ENCODE data around the gene GPR35. TPM values are rescaled to one million over a fixed set of nuclear protein-coding genes. Genes with fewer than 3 reads are reported as not detected.

GPR35 gene
- total RNA-seq, 2 experiments from 2014 or later, result 3.6 to 4.1 TPM

- no peak overlapping the region for H3K27ac Mint-ChIP-seq
- intact Hi-C loops (cut with DNase I, micrococcal nuclease), result no loop called here
- no peaks in the 10 kb centered on the region for H3K4me1 Mint-ChIP-seq
- ATAC-seq (no peak), DNase-seq (no peak)
- H3K4me3 Mint-ChIP-seq, result no peak overlapping the region
- H3K36me3 Mint-ChIP-seq (ENCODE audit: low read depth), result no peaks in the 10 kb centered on the region
- ChIA-PET POLR2A (no interaction called here), CTCF (no interaction called here)
- peaks cover 4% of the 10 kb centered on the region for H3K27me3 Mint-ChIP-seq
- H3K9me3 Mint-ChIP-seq (ENCODE audit: low read depth), result no peaks in the 10 kb centered on the region
These were observed 20.1 kb downstream of the GPR35 start for GRCh38 chr2:240645346-240645745.

GRCh38 chr2:240645801-240646175 lies 20.5 kb downstream of the GPR35 start:
- DNase-seq (no peak), ATAC-seq (no peak)
- ChIA-PET CTCF (no interaction called here), POLR2A (no interaction called here)
- Mint-ChIP-seq H3K36me3 (ENCODE audit: low read depth) (no peaks in the 10 kb centered on the region), H3K27ac (no peak overlapping the region), H3K9me3 (ENCODE audit: low read depth) (no peaks in the 10 kb centered on the region), H3K4me1 (no peaks in the 10 kb centered on the region), H3K27me3 (peaks cover 5% of the 10 kb centered on the region), H3K4me3 (no peak overlapping the region)
- intact Hi-C loops (cut with DNase I, micrococcal nuclease), result no loop called here

- Mint-ChIP-seq H3K36me3 (ENCODE audit: low read depth) (no peaks in the 10 kb centered on the region), H3K27me3 (peaks cover 6% of the 10 kb centered on the region), H3K4me1 (no peaks in the 10 kb centered on the region), H3K4me3 (no peak overlapping the region), H3K27ac (no peak overlapping the region), H3K9me3 (ENCODE audit: low read depth) (no peaks in the 10 kb centered on the region)
- ChIA-PET POLR2A (no interaction called here), CTCF (no interaction called here)
- ATAC-seq, result peak; percentile 16
- DNase-seq, result no peak
- intact Hi-C loops (cut with DNase I, micrococcal nuclease), result no loop called here
These were observed 21.1 kb downstream of the GPR35 start for GRCh38 chr2:240646176-240646899.

GRCh38 chr2:240646900-240647502 lies 21.7 kb downstream of the GPR35 start:
- H3K9me3 Mint-ChIP-seq (ENCODE audit: low read depth), result no peaks in the 10 kb centered on the region
- no peak for ATAC-seq
- intact Hi-C loops (cut with DNase I, micrococcal nuclease), result no loop called here
- H3K4me1 Mint-ChIP-seq, result no peaks in the 10 kb centered on the region
- no peak for DNase-seq
- H3K4me3 Mint-ChIP-seq, result no peak overlapping the region
- ChIA-PET CTCF (no interaction called here), POLR2A (interaction anchor here (0.6 kb wide), 1 partner anchor 20 kb away, joined by 3 read pairs; no protein-coding TSS in a partner anchor)
- no peak overlapping the region for H3K27ac Mint-ChIP-seq
- no peaks in the 10 kb centered on the region for H3K36me3 Mint-ChIP-seq (ENCODE audit: low read depth)
- peaks cover 6% of the 10 kb centered on the region for H3K27me3 Mint-ChIP-seq

- DNase-seq (no peak), ATAC-seq (no peak)
- intact Hi-C loops (cut with DNase I, micrococcal nuclease), result no loop called here
- Mint-ChIP-seq H3K36me3 (ENCODE audit: low read depth) (no peaks in the 10 kb centered on the region), H3K4me3 (no peak overlapping the region), H3K4me1 (no peaks in the 10 kb centered on the region), H3K27ac (no peak overlapping the region), H3K27me3 (peaks cover 9% of the 10 kb centered on the region), H3K9me3 (ENCODE audit: low read depth) (no peaks in the 10 kb centered on the region)
- CTCF ChIA-PET, result no interaction called here
- POLR2A ChIA-PET, result interaction anchor here (0.6 kb wide), 1 partner anchor 20 kb away, joined by 3 read pairs; no protein-coding TSS in a partner anchor
These were observed 22.3 kb downstream of the GPR35 start for GRCh38 chr2:240647503-240648154.

DNA sequence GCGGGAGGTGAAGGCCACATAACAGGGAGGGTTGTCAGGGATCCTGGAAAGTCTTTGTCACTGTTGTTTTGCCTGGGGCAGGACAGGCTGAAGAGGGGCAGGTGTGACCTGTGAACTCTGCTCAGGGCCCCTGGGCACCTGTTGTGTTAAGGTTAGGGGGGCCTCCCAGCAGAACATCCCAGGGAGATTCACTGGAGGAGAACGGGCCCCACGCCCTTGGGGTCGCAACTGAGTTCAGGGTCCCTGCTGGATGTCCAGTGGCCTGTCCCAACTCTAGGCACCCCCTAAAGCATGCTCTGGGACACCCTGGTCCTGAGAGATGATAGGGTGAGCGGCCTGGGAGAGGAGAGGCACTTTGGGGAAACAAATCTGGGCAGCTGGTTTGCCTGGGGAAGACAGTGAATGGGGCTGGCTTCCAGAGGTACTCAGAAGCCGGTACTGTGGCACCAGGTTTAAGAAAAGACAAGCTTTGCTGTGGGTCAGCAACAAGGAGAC lies 22.9 kb downstream of the GPR35 start:
- Mint-ChIP-seq H3K9me3 (ENCODE audit: low read depth) (no peaks in the 10 kb centered on the region), H3K36me3 (ENCODE audit: low read depth) (no peaks in the 10 kb centered on the region), H3K27ac (no peak overlapping the region), H3K4me1 (no peaks in the 10 kb centered on the region), H3K4me3 (no peak overlapping the region), H3K27me3 (peaks cover 10% of the 10 kb centered on the region)
- ChIA-PET POLR2A (no interaction called here), CTCF (no interaction called here)
- no peak for DNase-seq
- ATAC-seq, result no peak
- intact Hi-C loops (cut with DNase I, micrococcal nuclease), result no loop called here

GRCh38 chr2:240648650-240649275 lies 23.5 kb downstream of the GPR35 start:
- Mint-ChIP-seq H3K27ac (no peak overlapping the region), H3K27me3 (peaks cover 10% of the 10 kb centered on the region), H3K9me3 (ENCODE audit: low read depth) (no peaks in the 10 kb centered on the region), H3K36me3 (ENCODE audit: low read depth) (no peaks in the 10 kb centered on the region), H3K4me3 (no peak overlapping the region), H3K4me1 (no peaks in the 10 kb centered on the region)
- ATAC-seq (no peak), DNase-seq (no peak)
- POLR2A ChIA-PET, result no interaction called here
- CTCF ChIA-PET, result interaction anchor here (1.1 kb wide), 1 partner anchor 84 kb away, joined by 3 read pairs; no protein-coding TSS in a partner anchor
- intact Hi-C loops (cut with DNase I, micrococcal nuclease), result no loop called here

DNA sequence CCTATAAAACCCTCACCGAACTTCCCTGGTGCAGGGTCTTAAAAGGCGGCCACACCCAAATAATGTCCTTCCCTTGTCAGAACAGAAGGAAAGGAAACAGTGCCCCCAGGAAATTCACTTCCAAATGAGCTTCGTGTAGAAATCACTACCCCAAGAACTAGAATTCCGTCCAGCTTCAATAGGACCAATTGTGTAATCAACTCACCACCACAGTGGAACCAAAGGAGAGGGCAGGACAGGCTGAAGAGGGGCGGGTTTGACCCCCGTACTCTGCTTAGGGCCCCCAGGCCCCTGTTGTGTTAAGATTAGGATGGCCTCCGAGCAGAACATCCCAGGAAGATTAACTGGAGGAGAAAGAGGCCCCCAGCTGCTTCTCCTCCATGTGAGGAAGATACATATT lies 24.1 kb downstream of the GPR35 start:
- no peak for DNase-seq
- Mint-ChIP-seq H3K9me3 (ENCODE audit: low read depth) (no peaks in the 10 kb centered on the region), H3K36me3 (ENCODE audit: low read depth) (no peaks in the 10 kb centered on the region), H3K27me3 (peaks cover 10% of the 10 kb centered on the region), H3K27ac (no peak overlapping the region), H3K4me1 (no peaks in the 10 kb centered on the region), H3K4me3 (no peak overlapping the region)
- intact Hi-C loops (cut with DNase I, micrococcal nuclease), result no loop called here
- ATAC-seq, result no peak
- ChIA-PET CTCF (interaction anchor here (0.9 to 1.1 kb wide), 2 partner anchors 55 to 85 kb away, joined by 3 read pairs; no protein-coding TSS in a partner anchor), POLR2A (no interaction called here)

- H3K4me1 Mint-ChIP-seq, result no peaks in the 10 kb centered on the region
- H3K36me3 Mint-ChIP-seq (ENCODE audit: low read depth), result no peaks in the 10 kb centered on the region
- H3K9me3 Mint-ChIP-seq (ENCODE audit: low read depth), result no peaks in the 10 kb centered on the region
- H3K27ac Mint-ChIP-seq, result no peak overlapping the region
- intact Hi-C loops (cut with DNase I, micrococcal nuclease), result no loop called here
- ChIA-PET POLR2A (no interaction called here), CTCF (no interaction called here)
- DNase-seq, result no peak
- ATAC-seq, result no peak
- H3K27me3 Mint-ChIP-seq, result peaks cover 20% of the 10 kb centered on the region
- H3K4me3 Mint-ChIP-seq, result no peak overlapping the region
These were observed 25.1 kb downstream of the GPR35 start for GRCh38 chr2:240650254-240650965.

- Mint-ChIP-seq H3K36me3 (ENCODE audit: low read depth) (no peaks in the 10 kb centered on the region), H3K27ac (no peak overlapping the region), H3K27me3 (peaks cover 20% of the 10 kb centered on the region), H3K9me3 (ENCODE audit: low read depth) (no peaks in the 10 kb centered on the region), H3K4me1 (peaks cover 2% of the 10 kb centered on the region), H3K4me3 (no peak overlapping the region)
- intact Hi-C loops (cut with DNase I, micrococcal nuclease), result no loop called here
- ChIA-PET CTCF (no interaction called here), POLR2A (no interaction called here)
- DNase-seq (no peak), ATAC-seq (no peak)
These were observed 25.9 kb downstream of the GPR35 start for GRCh38 chr2:240651185-240651584.
